Measurements from ENCODE around the gene TTPAL.

DNA sequence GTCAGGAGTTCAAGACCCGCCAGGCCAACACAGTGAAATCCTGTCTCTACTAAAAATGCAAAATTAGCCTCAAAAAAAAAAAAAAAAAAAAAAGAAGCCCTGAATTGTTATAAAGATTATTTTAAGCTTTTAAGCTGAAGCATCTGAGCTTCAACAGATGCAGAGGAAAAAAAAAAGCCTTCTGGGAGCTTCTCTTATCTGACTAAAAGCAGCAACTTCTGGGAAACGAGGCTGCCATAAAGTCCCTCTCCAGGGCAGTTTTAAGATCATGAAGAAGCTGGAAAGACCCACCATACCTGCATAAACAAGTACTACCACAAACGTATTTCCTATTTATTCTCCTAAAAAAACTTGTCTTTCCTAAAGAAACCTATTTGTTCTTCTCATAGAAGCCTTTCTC is 42.6 kb downstream of the TTPAL start:
- TF ChIP-seq EP300 (IDR thresholded peaks at IDR 0.05) (no peak), POLR2A (IDR thresholded peaks at IDR 0.05) (no peak)
- TF ChIP-seq, protein P1, sequence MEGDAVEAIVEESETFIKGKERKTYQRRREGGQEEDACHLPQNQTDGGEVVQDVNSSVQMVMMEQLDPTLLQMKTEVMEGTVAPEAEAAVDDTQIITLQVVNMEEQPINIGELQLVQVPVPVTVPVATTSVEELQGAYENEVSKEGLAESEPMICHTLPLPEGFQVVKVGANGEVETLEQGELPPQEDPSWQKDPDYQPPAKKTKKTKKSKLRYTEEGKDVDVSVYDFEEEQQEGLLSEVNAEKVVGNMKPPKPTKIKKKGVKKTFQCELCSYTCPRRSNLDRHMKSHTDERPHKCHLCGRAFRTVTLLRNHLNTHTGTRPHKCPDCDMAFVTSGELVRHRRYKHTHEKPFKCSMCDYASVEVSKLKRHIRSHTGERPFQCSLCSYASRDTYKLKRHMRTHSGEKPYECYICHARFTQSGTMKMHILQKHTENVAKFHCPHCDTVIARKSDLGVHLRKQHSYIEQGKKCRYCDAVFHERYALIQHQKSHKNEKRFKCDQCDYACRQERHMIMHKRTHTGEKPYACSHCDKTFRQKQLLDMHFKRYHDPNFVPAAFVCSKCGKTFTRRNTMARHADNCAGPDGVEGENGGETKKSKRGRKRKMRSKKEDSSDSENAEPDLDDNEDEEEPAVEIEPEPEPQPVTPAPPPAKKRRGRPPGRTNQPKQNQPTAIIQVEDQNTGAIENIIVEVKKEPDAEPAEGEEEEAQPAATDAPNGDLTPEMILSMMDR (IDR thresholded peaks at IDR 0.05), result no peak
